ENCODE data around the gene MUC6. TPM values are rescaled to one million over a fixed set of nuclear protein-coding genes. Genes with fewer than 3 reads are reported as not detected.

The MUC6 gene
- total RNA-seq, 3 donors from 2014 or later (not counting 1 experiment from before 2014, with no cell fraction given): not detected

DNA sequence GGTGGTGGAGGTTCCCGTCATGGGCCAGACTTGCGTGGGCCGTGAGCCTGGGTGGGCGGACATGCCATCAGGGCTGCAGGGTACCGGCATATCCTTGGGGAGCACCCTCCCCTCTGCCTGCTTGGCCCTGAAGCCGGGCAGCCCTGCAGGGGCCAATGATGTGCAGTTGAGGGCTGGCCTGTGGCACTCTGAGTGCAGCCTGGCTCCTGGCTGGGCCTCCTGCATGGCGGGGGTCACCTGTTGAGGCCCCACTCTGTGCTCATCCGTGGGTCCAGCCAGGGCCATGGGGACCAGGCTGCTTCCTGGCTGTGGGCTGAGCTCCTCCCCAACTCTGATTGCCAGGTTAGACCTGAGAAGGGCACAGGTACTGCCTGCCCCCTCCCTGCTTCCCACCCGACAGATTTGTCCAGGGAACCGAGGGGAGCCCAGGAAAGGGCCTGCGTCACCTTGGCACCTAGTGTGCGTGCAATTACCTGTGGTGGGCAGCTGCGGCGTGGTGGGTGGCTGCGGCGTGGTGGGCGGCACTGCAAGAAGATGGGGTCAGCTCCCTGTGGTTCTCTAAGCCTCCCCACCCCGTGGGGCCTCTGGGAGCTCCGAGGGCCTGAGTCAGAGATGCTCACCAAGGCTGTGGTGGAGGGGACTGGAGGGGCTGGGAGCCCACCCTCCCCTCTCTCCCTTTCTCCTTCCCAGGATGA lies 16.2 kb downstream of the MUC6 start:
- no peaks in the 10 kb centered on the region for H3K9me3 ChIP-seq (ENCODE audit: control insufficient read depth, insufficient read depth, low read length)
- H3K36me3 ChIP-seq (ENCODE audit: control insufficient read depth, insufficient read depth, low read length): no peaks in the 10 kb centered on the region
- no peak overlapping the region for H3K27ac ChIP-seq (ENCODE audit: low read length)
- H3K4me1 ChIP-seq (ENCODE audit: control insufficient read depth, insufficient read depth, low read length): peaks cover 35% of the 10 kb centered on the region
- ATAC-seq: no peak
- intact Hi-C loops (cut with micrococcal nuclease): no loop called here
- Mint-ChIP-seq H3K27ac (no peak overlapping the region), H3K4me3 (no peak overlapping the region), H3K4me1 (peaks cover 28 to 36% of the 10 kb centered on the region in 2 donors), H3K9me3 (peaks cover 3 to 17% of the 10 kb centered on the region in 2 donors), H3K36me3 (no peaks in the 10 kb centered on the region), H3K27me3 (ENCODE audit: low read depth in 2 of 2) (no peaks in the 10 kb centered on the region)
- 96% methylated on average over 17 of the region's 19 CpGs for WGBS (ENCODE audit: insufficient coverage)
- no peak for DNase-seq
- no peaks in the 10 kb centered on the region for H3K27me3 ChIP-seq (ENCODE audit: control insufficient read depth, insufficient read depth, low read length)
- TF ChIP-seq, protein P1, sequence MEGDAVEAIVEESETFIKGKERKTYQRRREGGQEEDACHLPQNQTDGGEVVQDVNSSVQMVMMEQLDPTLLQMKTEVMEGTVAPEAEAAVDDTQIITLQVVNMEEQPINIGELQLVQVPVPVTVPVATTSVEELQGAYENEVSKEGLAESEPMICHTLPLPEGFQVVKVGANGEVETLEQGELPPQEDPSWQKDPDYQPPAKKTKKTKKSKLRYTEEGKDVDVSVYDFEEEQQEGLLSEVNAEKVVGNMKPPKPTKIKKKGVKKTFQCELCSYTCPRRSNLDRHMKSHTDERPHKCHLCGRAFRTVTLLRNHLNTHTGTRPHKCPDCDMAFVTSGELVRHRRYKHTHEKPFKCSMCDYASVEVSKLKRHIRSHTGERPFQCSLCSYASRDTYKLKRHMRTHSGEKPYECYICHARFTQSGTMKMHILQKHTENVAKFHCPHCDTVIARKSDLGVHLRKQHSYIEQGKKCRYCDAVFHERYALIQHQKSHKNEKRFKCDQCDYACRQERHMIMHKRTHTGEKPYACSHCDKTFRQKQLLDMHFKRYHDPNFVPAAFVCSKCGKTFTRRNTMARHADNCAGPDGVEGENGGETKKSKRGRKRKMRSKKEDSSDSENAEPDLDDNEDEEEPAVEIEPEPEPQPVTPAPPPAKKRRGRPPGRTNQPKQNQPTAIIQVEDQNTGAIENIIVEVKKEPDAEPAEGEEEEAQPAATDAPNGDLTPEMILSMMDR (IDR thresholded peaks at IDR 0.05): no peak
- no peak overlapping the region for H3K4me3 ChIP-seq (ENCODE audit: low read length)

DNA sequence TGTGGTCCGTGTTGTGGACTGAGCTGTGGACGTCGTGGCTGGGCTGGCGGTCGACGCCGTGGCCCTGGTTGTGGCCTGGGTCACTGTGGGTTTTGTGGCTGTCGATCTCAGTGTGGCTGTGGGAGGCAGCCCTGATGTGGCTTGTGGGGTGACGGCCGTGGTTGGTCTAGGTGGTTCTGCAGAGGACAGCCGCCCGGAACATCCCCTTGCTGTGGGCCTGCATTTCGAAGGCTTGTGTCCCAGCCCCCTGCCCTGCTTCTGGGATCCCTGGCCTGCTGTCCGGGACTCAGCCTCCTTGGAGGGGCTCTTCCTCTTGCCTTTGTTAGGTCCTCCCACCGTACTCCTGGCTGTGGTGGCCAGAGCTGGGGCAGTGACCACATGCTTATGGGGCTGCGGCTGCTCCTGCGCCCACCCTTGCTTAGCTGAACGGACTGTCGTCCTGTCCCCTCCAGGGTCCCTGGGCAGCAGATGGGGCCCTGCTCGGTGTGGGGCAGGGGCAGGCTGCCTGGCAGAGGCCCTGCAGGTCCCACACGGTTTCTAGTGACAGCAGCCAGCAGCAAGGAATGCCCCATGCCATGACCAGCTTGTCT lies 17.1 kb downstream of the MUC6 start:
- Mint-ChIP-seq H3K4me3 (no peak overlapping the region), H3K9me3 (peaks cover 3 to 17% of the 10 kb centered on the region in 2 donors), H3K27ac (no peak overlapping the region), H3K27me3 (ENCODE audit: low read depth in 2 of 2) (no peaks in the 10 kb centered on the region), H3K4me1 (peaks cover 28 to 38% of the 10 kb centered on the region in 2 donors), H3K36me3 (no peaks in the 10 kb centered on the region)
- WGBS (ENCODE audit: insufficient coverage): 55% methylated on average over 21 of the region's 21 CpGs
- Histone ChIP-seq H3K27me3 (ENCODE audit: control insufficient read depth, insufficient read depth, low read length) (no peaks in the 10 kb centered on the region), H3K4me3 (ENCODE audit: low read length) (no peak overlapping the region), H3K4me1 (ENCODE audit: control insufficient read depth, insufficient read depth, low read length) (peaks cover 35% of the 10 kb centered on the region), H3K27ac (ENCODE audit: low read length) (no peak overlapping the region), H3K36me3 (ENCODE audit: control insufficient read depth, insufficient read depth, low read length) (no peaks in the 10 kb centered on the region), H3K9me3 (ENCODE audit: control insufficient read depth, insufficient read depth, low read length) (no peaks in the 10 kb centered on the region)
- DNase-seq (no peak), ATAC-seq (no peak)
- intact Hi-C loops (cut with micrococcal nuclease): loop anchor here (10.0 kb wide), 1 partner anchor 75 kb away; no protein-coding TSS in a partner anchor
- TF ChIP-seq, protein P1 (IDR thresholded peaks at IDR 0.05): no peak

DNA sequence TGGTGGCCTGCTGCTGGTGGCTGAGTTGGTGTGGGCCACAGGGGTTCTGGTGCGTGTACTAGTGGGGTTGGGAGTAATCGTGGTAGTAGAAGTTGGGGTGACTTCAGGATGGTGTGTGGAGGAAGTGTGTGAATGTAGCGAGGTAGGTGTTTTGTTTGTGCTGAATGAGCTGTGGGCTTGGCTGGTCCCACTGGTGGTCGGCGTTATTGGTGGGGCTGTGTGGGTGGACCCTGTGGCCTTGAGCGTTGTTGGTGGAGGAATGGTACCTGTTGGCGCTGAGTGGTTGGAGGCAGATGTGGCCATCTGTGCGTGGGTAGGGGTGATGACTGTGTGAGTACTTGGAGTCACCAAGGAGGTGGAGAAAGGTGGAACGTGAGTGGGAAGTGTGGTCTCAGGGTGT lies 18.4 kb downstream of the MUC6 start:
- Histone ChIP-seq H3K36me3 (ENCODE audit: control insufficient read depth, insufficient read depth, low read length) (no peaks in the 10 kb centered on the region), H3K4me3 (ENCODE audit: low read length) (no peak overlapping the region), H3K9me3 (ENCODE audit: control insufficient read depth, insufficient read depth, low read length) (no peaks in the 10 kb centered on the region), H3K27ac (ENCODE audit: low read length) (no peak overlapping the region), H3K4me1 (ENCODE audit: control insufficient read depth, insufficient read depth, low read length) (peaks cover 35% of the 10 kb centered on the region), H3K27me3 (ENCODE audit: control insufficient read depth, insufficient read depth, low read length) (no peaks in the 10 kb centered on the region)
- ATAC-seq (no peak), DNase-seq (no peak)
- TF ChIP-seq, protein P1 (IDR thresholded peaks at IDR 0.05): no peak
- Mint-ChIP-seq H3K27ac (peak overlapping the region in 1 of 2 donors; percentile 11), H3K36me3 (no peaks in the 10 kb centered on the region), H3K4me3 (peak overlapping the region; percentile 29), H3K9me3 (peaks cover 3 to 17% of the 10 kb centered on the region in 2 donors), H3K27me3 (ENCODE audit: low read depth in 2 of 2) (no peaks in the 10 kb centered on the region), H3K4me1 (peaks cover 28 to 38% of the 10 kb centered on the region in 2 donors)
- 86% methylated on average over 9 of the region's 9 CpGs for WGBS (ENCODE audit: insufficient coverage)
- intact Hi-C loops (cut with micrococcal nuclease): loop anchor here (10.0 kb wide), 1 partner anchor 73 kb away; no protein-coding TSS in a partner anchor
